Umbilical cord (tissue), 2 donors: ENCODE data around the gene SLC8A1. TPM values are rescaled to one million over a fixed set of nuclear protein-coding genes. Genes with fewer than 3 reads are reported as not detected.

Experiments used
- DNase-seq: peaks from one replicate; pipeline ENCODE4 v3.0.0-alpha.2; 2015; ENCODE audit warnings: low spot score
- total RNA-seq: library from RNA; depleted of rRNA; stranded (reverse); fragments of >200 nt; gene quantifications from one replicate; pipeline ENCODE4 v1.2.3, GENCODE V29; 2014; ENCODE audit warnings: low replicate concordance; ENCODE audit not compliant: insufficient read depth

The SLC8A1 gene
- total RNA-seq, 1 donor from 2014 or later, result 431 TPM

- DNase-seq, result no peak
Measured at GRCh38 chr2:40421631-40422297, 30.1 kb downstream of the SLC8A1 start.

- DNase-seq, result no peak
Measured at GRCh38 chr2:40420478-40420877, 31.4 kb downstream of the SLC8A1 start.

GRCh38 chr2:40419364-40419762 lies 32.5 kb downstream of the SLC8A1 start:
- DNase-seq, result no peak

- no peak for DNase-seq
Measured at GRCh38 chr2:40418614-40419363, 33.1 kb downstream of the SLC8A1 start.

GRCh38 chr2:40416486-40416885 lies 35.4 kb downstream of the SLC8A1 start:
- no peak for DNase-seq

- no peak for DNase-seq
Measured at GRCh38 chr2:40415391-40415790, 36.5 kb downstream of the SLC8A1 start.

GRCh38 chr2:40412456-40412855 lies 39.4 kb downstream of the SLC8A1 start:
- DNase-seq, result no peak

- no peak for DNase-seq
Measured at GRCh38 chr2:40410695-40411094, 41.2 kb downstream of the SLC8A1 start.

- DNase-seq, result no peak
Measured at GRCh38 chr2:40409734-40410133, 42.2 kb downstream of the SLC8A1 start.

- no peak for DNase-seq
Measured at GRCh38 chr2:40406485-40407289, 45.2 kb downstream of the SLC8A1 start.

GRCh38 chr2:40405465-40405864 lies 46.4 kb downstream of the SLC8A1 start:
- DNase-seq, result no peak

GRCh38 chr2:40404517-40404916 lies 47.4 kb downstream of the SLC8A1 start:
- no peak for DNase-seq

- peak; percentile 41 for DNase-seq
Measured at GRCh38 chr2:40403233-40403836, 48.6 kb downstream of the SLC8A1 start.

GRCh38 chr2:40401896-40402295 lies 50.0 kb downstream of the SLC8A1 start:
- no peak for DNase-seq

GRCh38 chr2:40400336-40400953 lies 51.4 kb downstream of the SLC8A1 start:
- no peak for DNase-seq

- no peak for DNase-seq
Measured at GRCh38 chr2:40397765-40398164, 54.1 kb downstream of the SLC8A1 start.

- no peak for DNase-seq
Measured at GRCh38 chr2:40396124-40396523, 55.8 kb downstream of the SLC8A1 start.

- peak; percentile 75 for DNase-seq
Measured at GRCh38 chr2:40395169-40396073, 56.5 kb downstream of the SLC8A1 start.

GRCh38 chr2:40394597-40394996 lies 57.3 kb downstream of the SLC8A1 start:
- DNase-seq, result peak; percentile 58

GRCh38 chr2:40394031-40394430 lies 57.9 kb downstream of the SLC8A1 start:
- DNase-seq, result no peak
